Pancreas (tissue), 10 donors: ENCODE data around the gene HELZ. TPM values are rescaled to one million over a fixed set of nuclear protein-coding genes. Genes with fewer than 3 reads are reported as not detected.

ENCODE experiments used
- ATAC-seq, 4 donors: fragments of 200-7000 bp; cut with Tn5 transposase; one replicate each; pipeline versions ENCODE4 v1.8.0 to v1.9.1; 2020; ENCODE audit warnings: mild to moderate bottlenecking in 4 of 4, moderate library complexity in 4 of 4
- DNase-seq, 6 donors: peaks; one replicate each; pipeline ENCODE4 v3.0.0-alpha.2; 2020
- FAIRE-seq: peaks from 2 replicates; lab custom pipeline; 2012; peaks lifted over from hg19 to GRCh38; lab: Jason Lieb, UNC
- H3K27ac ChIP-seq, 4 donors: fragments of 200-600 bp; sonication (generic); 1 replicate in 3 of 4; 2 replicates in 1 of 4; pipeline versions ENCODE4 v1.5.0 to v1.8.0; 2020
- H3K27me3 ChIP-seq, 4 donors: fragments of 200-600 bp; one replicate each; pipeline ENCODE4 v1.8.0; 2021
- H3K36me3 ChIP-seq, 3 donors: fragments of 200-600 bp; sonication (generic) in 1 of 3; one replicate each; pipeline versions ENCODE4 v1.5.0 to v1.8.0; 2020 to 2021
- H3K4me1 ChIP-seq, 3 donors: fragments of 200-600 bp; one replicate each; pipeline ENCODE4 v1.8.0; 2021
- H3K4me3 ChIP-seq, 4 donors: fragments of 200-600 bp; sonication (generic) in 2 of 4; one replicate each; pipeline versions ENCODE4 v1.5.0 to v1.8.0; 2020 to 2021
- H3K9me3 ChIP-seq, 4 donors: fragments of 200-600 bp; one replicate each; pipeline ENCODE4 v1.8.0; 2021
- WGBS, 2 donors: extraction: QIAGEN DNeasy Blood & Tissue Kit; methylation state at CpG; one replicate each; pipeline ENCODE4 v1.1.7; 2013; 5-methylcytosine and 5-hydroxymethylcytosine counted together
- intact Hi-C, 3 donors: fragments of 100-400 bp; cut with DNase I; formaldehyde crosslinking; loops; one replicate each; pipeline versions ENCODE4 v1.11.1 to v1.14.2; 2022
- polyA plus RNA-seq, 2 donors: library from polyadenylated mRNA; stranded (reverse); fragments of 200-250 nt; gene quantifications; one replicate each; pipeline ENCODE4 v1.2.3, GENCODE V29; 2013
- total RNA-seq, 6 donors: library from RNA; stranded (reverse); fragmentation: NEBNext Ultra II Directional in 4 of 6; extraction: Animal tissue kit (Norgen Biotek cat#: 25700) in 4 of 6; gene quantifications; one replicate each; pipeline versions ENCODE4 v1.2.1 to v1.2.4, GENCODE V29; 2021 to 2023
- TF ChIP-seq, protein P1 (sequence below), 4 donors: fragments of 200-600 bp; sonication (generic) in 3 of 4; IDR thresholded peaks; one replicate each; pipeline versions ENCODE4 v1.5.0 to v1.8.0; 2021; ENCODE audit warnings: antibody characterized with exemption in 4 of 4
- donor health status: healthy with polysubstance abuse.
- donor health status: DM: no; HTN: no; CAD: no; lungs with moderate emphysema.
- donor health status: DM: no; HTN: no; CAD: no.
- donor health status: control.
- donor health status: control.
- donor health status: Bipolar disorder and iron deficiency.
- donor health status: DM: yes; HTN: yes; CAD: no.
- donor health status: DM: no; HTN: no; CAD: no.
- donor health status: DM: no; HTN: no; CAD: no.
- donor health status: DM: yes; HTN: yes; CAD: no.

Gene HELZ
- total and polyA plus RNA-seq, 8 donors = 4.1 to 36.6 (median 23.9) TPM

DNA sequence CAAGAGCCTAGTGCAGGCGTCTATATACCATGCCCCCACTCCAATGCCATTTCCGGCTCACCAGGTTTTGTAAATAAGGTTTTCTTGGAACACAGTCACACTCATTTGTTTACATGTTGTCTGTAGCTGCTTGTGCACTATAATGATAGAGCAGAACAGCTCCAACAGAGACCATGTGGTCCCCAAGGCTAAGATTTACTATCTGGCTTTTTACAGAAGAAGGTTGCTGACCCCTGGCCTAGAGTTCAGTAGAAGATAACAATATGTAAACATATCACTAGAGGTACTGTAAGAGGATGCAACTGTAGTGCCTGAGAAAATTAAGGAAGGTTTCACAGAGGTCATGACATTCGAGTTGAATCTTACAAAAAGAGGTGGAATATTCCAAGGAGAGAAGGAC, 134.4 kb downstream of the HELZ start:
- intact Hi-C loops = no loop called here
- ATAC-seq (peak in 3 of 4 donors; percentile 25 to 57 (median 46)), FAIRE-seq (no peak), DNase-seq (no peak)
- H3K4me1 ChIP-seq = peaks cover 0 to 6% (median 0%) of the 10 kb centered on the region in 3 donors
- H3K36me3 ChIP-seq = peaks cover 0 to 61% (median 13%) of the 10 kb centered on the region in 3 donors
- TF ChIP-seq, protein P1, sequence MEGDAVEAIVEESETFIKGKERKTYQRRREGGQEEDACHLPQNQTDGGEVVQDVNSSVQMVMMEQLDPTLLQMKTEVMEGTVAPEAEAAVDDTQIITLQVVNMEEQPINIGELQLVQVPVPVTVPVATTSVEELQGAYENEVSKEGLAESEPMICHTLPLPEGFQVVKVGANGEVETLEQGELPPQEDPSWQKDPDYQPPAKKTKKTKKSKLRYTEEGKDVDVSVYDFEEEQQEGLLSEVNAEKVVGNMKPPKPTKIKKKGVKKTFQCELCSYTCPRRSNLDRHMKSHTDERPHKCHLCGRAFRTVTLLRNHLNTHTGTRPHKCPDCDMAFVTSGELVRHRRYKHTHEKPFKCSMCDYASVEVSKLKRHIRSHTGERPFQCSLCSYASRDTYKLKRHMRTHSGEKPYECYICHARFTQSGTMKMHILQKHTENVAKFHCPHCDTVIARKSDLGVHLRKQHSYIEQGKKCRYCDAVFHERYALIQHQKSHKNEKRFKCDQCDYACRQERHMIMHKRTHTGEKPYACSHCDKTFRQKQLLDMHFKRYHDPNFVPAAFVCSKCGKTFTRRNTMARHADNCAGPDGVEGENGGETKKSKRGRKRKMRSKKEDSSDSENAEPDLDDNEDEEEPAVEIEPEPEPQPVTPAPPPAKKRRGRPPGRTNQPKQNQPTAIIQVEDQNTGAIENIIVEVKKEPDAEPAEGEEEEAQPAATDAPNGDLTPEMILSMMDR (IDR thresholded peaks at IDR 0.05) = no peak
- no peaks in the 10 kb centered on the region for H3K27me3 ChIP-seq
- H3K4me3 ChIP-seq = no peak overlapping the region
- WGBS, 2 donors = 52 to 55% methylated on average over 3 of the region's 3 CpGs
- no peaks in the 10 kb centered on the region for H3K9me3 ChIP-seq
- H3K27ac ChIP-seq = no peak overlapping the region

DNA sequence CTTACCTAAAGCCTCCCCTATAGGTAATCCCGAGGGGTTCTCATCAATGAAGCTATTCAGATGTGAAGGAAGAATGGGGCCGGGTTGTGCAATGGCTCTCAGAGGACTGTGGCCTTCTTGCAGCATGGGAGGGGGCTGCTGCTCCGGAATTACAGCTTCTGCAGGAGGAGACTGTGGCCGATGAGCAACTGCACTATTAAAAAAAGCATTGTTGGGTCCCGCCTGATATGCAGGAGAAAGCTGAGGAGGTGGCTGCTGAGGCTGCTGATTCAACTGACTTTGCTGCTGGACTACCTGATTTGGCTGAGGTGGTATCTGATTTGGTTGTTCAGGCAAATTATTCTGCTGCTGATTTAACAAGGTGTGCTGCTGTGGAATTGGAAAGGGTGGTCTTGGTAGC, 135.9 kb downstream of the HELZ start:
- peaks cover 0 to 6% (median 0%) of the 10 kb centered on the region in 3 donors for H3K4me1 ChIP-seq
- H3K4me3 ChIP-seq = no peak overlapping the region
- ATAC-seq = no peak
- no peak overlapping the region for H3K27ac ChIP-seq
- DNase-seq = no peak
- H3K27me3 ChIP-seq = no peaks in the 10 kb centered on the region
- TF ChIP-seq, protein P1 (IDR thresholded peaks at IDR 0.05) = no peak
- peaks cover 0 to 58% (median 13%) of the 10 kb centered on the region in 3 donors for H3K36me3 ChIP-seq
- no peak for FAIRE-seq
- H3K9me3 ChIP-seq = no peaks in the 10 kb centered on the region
- intact Hi-C loops = no loop called here
- 70 to 84% methylated on average over 5 of the region's 5 CpGs for WGBS, 2 donors

DNA sequence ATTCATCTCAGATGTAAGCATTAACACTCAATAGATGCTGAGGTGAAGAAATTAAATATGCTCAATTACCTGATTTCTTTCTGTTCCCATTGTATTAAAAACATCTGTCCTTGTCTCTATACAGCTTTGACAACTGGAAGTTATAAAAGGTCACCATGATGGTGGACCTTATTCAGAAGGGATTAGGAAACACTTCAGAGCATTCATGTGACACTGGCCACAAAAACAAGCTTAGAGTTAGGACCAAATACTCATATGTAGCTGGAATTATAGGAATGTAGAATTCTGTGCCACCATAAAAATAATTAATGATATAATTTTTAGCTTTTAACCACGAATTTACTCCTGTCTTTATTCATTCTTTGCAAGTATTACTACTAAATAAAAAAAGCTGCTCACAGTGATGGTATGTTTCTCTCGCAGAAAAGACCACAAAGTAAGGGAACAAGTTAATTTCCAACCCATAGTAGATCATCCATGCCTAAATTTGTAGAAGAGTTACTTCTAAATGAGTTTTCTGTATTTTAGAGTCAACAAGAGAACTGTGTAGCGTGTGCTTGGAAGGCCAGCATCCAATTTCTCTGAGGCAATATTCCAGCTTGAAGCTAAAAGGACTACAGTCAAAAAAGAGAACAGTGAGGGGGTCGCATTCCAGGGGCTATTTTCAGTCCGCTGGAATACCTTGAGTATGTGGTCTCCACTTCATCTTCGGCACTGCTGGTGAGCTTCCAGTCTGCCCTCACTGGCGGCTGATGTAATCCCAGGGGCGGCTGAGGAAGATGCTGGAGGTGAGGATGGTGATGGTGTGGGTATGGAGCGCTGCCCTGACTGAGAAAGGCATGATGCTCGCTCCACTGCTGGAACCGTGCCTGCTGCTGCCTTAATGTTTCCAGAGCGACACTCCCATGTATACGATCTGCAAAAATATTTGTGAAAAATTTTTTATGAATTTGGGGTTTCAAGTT, 136.9 kb downstream of the HELZ start:
- ATAC-seq (no peak), FAIRE-seq (no peak), DNase-seq (no peak)
- 90 to 92% methylated on average over 13 of the region's 13 CpGs for WGBS, 2 donors
- Histone ChIP-seq H3K27me3 (no peaks in the 10 kb centered on the region), H3K4me3 (no peak overlapping the region), H3K9me3 (no peaks in the 10 kb centered on the region), H3K27ac (no peak overlapping the region), H3K4me1 (peaks cover 0 to 6% (median 4%) of the 10 kb centered on the region in 3 donors), H3K36me3 (peaks cover 0 to 50% (median 13%) of the 10 kb centered on the region in 3 donors)
- intact Hi-C loops = no loop called here
- TF ChIP-seq, protein P1 (IDR thresholded peaks at IDR 0.05) = no peak

DNA sequence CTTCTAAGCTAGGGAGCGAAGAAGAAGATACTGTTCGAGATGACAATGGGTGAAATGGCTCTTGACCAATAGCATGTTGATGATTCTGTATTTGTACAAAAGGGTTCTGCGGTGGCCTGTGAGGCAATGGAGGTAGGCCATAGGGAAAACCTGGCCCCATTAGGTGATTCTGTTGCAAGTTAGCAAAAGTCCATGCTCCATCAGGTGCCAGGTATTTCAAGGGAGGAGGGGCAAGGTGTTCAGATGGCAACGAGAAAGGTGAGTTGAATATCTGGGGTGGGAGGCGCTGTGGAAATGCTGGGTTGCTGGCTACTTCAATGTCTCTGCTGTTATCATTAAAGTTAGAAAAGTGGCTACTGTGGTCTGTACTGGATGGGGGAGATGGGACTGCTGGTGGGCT, 137.8 kb downstream of the HELZ start:
- Histone ChIP-seq H3K27me3 (no peaks in the 10 kb centered on the region), H3K36me3 (peaks cover 0 to 41% (median 13%) of the 10 kb centered on the region in 3 donors), H3K4me3 (no peak overlapping the region), H3K27ac (no peak overlapping the region), H3K4me1 (peaks cover 0 to 13% (median 11%) of the 10 kb centered on the region in 3 donors), H3K9me3 (no peaks in the 10 kb centered on the region)
- ATAC-seq (no peak), FAIRE-seq (no peak), DNase-seq (no peak)
- TF ChIP-seq, protein P1 (IDR thresholded peaks at IDR 0.05) = no peak
- intact Hi-C loops = no loop called here
- WGBS, 2 donors = 94 to 96% methylated on average over 5 of the region's 5 CpGs
